Umbilical cord (tissue), 2 donors: ENCODE results near the gene PTPRA. TPM values are rescaled to one million over a fixed set of nuclear protein-coding genes. Genes with fewer than 3 reads are reported as not detected.

Experiments
- DNase-seq: peaks from one replicate; pipeline ENCODE4 v3.0.0-alpha.2; 2015; ENCODE audit warnings: low spot score
- total RNA-seq: library from RNA; depleted of rRNA; stranded (reverse); fragments of >200 nt; gene quantifications from one replicate; pipeline ENCODE4 v1.2.3, GENCODE V29; 2014; ENCODE audit warnings: low replicate concordance; ENCODE audit not compliant: insufficient read depth

The PTPRA gene
- total RNA-seq, 1 donor from 2014 or later, result 69.1 TPM

- DNase-seq, result no peak
These were observed 48.2 kb downstream of the PTPRA start for GRCh38 chr20:2921506-2921905.

GRCh38 chr20:2922957-2923356 is 49.7 kb downstream of the PTPRA start:
- DNase-seq, result no peak

GRCh38 chr20:2930538-2930937 is 57.3 kb downstream of the PTPRA start:
- DNase-seq, result no peak

- DNase-seq, result peak; percentile 11
These were observed 59.2 kb downstream of the PTPRA start for GRCh38 chr20:2932498-2932897.

GRCh38 chr20:2937902-2938301 is 64.6 kb downstream of the PTPRA start:
- DNase-seq, result no peak

GRCh38 chr20:2942439-2942838 is 69.2 kb downstream of the PTPRA start:
- DNase-seq, result peak; percentile 11

- peak; percentile 74 for DNase-seq
These were observed 74.0 kb downstream of the PTPRA start for GRCh38 chr20:2946988-2947961.

GRCh38 chr20:2948968-2949367 is 75.7 kb downstream of the PTPRA start:
- DNase-seq, result no peak

- no peak for DNase-seq
These were observed 79.5 kb downstream of the PTPRA start for GRCh38 chr20:2952766-2953165.

- DNase-seq, result no peak
These were observed 82.1 kb downstream of the PTPRA start for GRCh38 chr20:2955257-2955970.

GRCh38 chr20:2956480-2956879 is 83.2 kb downstream of the PTPRA start:
- no peak for DNase-seq

GRCh38 chr20:2967841-2968240 is 94.6 kb downstream of the PTPRA start:
- no peak for DNase-seq

- DNase-seq, result no peak
These were observed 98.8 kb downstream of the PTPRA start for GRCh38 chr20:2972126-2972525.

- DNase-seq, result no peak
These were observed 100.3 kb downstream of the PTPRA start for GRCh38 chr20:2973574-2973973.

- DNase-seq, result no peak
These were observed 105.2 kb downstream of the PTPRA start for GRCh38 chr20:2978519-2978918.

GRCh38 chr20:2981646-2982045 is 108.4 kb downstream of the PTPRA start:
- DNase-seq, result no peak

- no peak for DNase-seq
These were observed 110.2 kb downstream of the PTPRA start for GRCh38 chr20:2983508-2983907.

GRCh38 chr20:2984028-2984501 is 110.8 kb downstream of the PTPRA start:
- DNase-seq, result no peak

- DNase-seq, result peak; percentile 7
These were observed 111.8 kb downstream of the PTPRA start for GRCh38 chr20:2984956-2985661.

- no peak for DNase-seq
These were observed 113.2 kb downstream of the PTPRA start for GRCh38 chr20:2986466-2986865.

- no peak for DNase-seq
These were observed 114.6 kb downstream of the PTPRA start for GRCh38 chr20:2987861-2988260.

GRCh38 chr20:2991532-2991931 is 118.3 kb downstream of the PTPRA start:
- no peak for DNase-seq
